ENCODE data around the gene RTKN.

- no peak for TF ChIP-seq CTCF (IDR thresholded peaks at IDR 0.05)
- no peak for TF ChIP-seq TCF7L2 (IDR thresholded peaks at IDR 0.05; ENCODE audit: low read depth, low read length)
- 0 out of 4 replicates have a peak, but pooled peaks of 1 of the 2 experiments have one; percentile 45 for TF ChIP-seq REST (IDR thresholded peaks at IDR 0.05; ENCODE audit: insufficient read depth in 1 of 2, low read depth in 2 of 2, low read length in 1 of 2)
Observed at GRCh38 chr2:74472086-74472944, 30.6 kb upstream of the RTKN start, which contains the start of gene MRPL53.

Measured in Panc1 (cell line).